GM10248 (cell line): ENCODE results near the gene C1orf56.

Experiments
- CTCF ChIA-PET: fragments of 300-600 bp; sonication (Branson Sonifier 250); formaldehyde crosslinking; extraction: SDS; loops from one replicate; lab custom pipeline; 2021; ENCODE audit warnings: antibody characterized with exemption; lab: Yijun Ruan, JAX
- POLR2A ChIA-PET: fragments of 350-650 bp; sonication (Branson Sonifier 250); formaldehyde crosslinking; extraction: SDS; loops from one replicate; lab custom pipeline; 2020; ENCODE audit warnings: antibody characterized with exemption; lab: Yijun Ruan, JAX
- DNase-seq: peaks from one replicate; pipeline ENCODE4 v3.0.0; 2012; ENCODE audit errors: extremely low spot score
- CTCF ChIP-seq: IDR thresholded peaks from 2 replicates; pipeline ENCODE4 v1.5.1; 2012; ENCODE audit warnings: mild to moderate bottlenecking, low read depth; ENCODE audit errors: extremely low read depth, missing control alignments, control extremely low read depth

Gene C1orf56

DNA sequence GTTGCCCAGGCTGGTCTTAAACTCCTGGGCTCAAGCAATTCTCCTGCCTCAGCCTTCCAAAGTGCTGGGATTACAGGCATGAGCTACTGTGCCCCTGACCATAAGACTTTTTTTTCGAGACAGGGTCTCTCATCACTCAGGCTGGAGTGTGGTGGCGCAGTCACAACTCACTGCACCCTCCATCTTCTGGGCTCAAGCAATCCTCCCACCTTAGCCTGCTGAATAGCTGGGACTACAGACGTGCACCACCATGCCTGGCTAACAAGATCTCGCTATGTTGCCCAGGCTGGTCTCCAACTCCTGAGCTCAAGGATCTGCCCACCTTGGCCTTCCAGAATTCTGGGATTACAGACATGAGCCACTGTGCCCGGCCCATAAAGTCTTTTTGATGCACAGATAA is 1.9 kb downstream of the C1orf56 start:
- CTCF ChIA-PET = interaction anchor here (0.7 to 6.8 kb wide), 5 partner anchors 10 to 25 kb away, joined by 3 to 69 read pairs (median 4); partner anchors contain the start of genes CDC42SE1, GABPB2 and MLLT11

GRCh38 chr1:151050051-151050688 is 2.6 kb downstream of the C1orf56 start:
- POLR2A ChIA-PET = interaction anchor here (1.3 kb wide), 1 partner anchor 8 kb away, joined by 10 read pairs; no protein-coding TSS in a partner anchor
- no peak for DNase-seq
- CTCF ChIA-PET = interaction anchor here (0.7 to 6.8 kb wide), 5 partner anchors 9 to 26 kb away, joined by 3 to 69 read pairs (median 4); partner anchors contain the start of genes CDC42SE1, GABPB2 and MLLT11
- TF ChIP-seq CTCF = no peak

More for the DNA sequence above, 1.9 kb downstream of the C1orf56 start:
- POLR2A ChIA-PET = interaction anchor here (0.8 to 1.3 kb wide), 2 partner anchors 9 to 13 kb away, joined by 6 to 10 read pairs; no protein-coding TSS in a partner anchor
- no peak for TF ChIP-seq CTCF
- no peak for DNase-seq

DNA sequence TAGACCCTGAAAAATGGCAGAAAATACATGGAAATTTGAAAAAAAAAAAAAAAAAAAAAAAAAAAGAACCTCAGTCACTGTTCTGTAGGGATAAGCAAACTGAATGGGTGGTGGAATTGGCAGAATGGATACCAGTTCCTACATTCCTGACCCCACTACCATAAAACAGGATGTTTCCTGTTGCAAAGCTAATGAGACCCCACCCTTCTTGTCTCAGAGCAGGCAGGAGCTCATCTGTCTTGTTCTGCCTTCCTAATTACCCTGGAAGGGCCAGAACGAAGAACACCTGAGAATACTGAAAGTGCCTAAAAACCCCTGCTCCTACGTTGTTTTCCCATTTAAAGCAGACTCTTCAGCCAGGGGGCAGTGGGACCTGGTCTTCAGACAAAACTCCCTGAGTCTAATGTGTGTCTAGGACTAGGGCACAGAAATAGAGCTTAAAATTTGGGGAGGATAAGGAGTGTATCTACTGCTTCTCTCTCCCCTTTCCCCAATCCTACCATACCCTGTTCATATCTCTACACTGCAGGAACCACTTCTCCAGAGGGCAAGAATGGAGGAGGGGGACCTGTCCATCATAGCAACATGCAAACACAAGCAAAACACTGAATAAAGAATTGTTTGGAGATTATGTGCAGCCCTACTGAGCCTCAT is 3.9 kb downstream of the C1orf56 start:
- DNase-seq = no peak
- no peak for TF ChIP-seq CTCF
- ChIA-PET POLR2A (interaction anchor here (0.6 kb wide), 1 partner anchor 29 kb away, joined by 3 read pairs; no protein-coding TSS in a partner anchor), CTCF (interaction anchor here (1.0 to 6.8 kb wide), 4 partner anchors 8 to 27 kb away, joined by 3 to 69 read pairs (median 6); partner anchors contain the start of genes CDC42SE1, GABPB2 and MLLT11)

GRCh38 chr1:151054971-151055547 is 7.5 kb downstream of the C1orf56 start:
- CTCF ChIA-PET = interaction anchor here (0.8 to 9.5 kb wide), 5 partner anchors 7 to 49 kb away, joined by 3 to 69 read pairs (median 5); partner anchors contain the start of genes C1orf56, GABPB2 and MINDY1
- TF ChIP-seq CTCF = no peak
- POLR2A ChIA-PET = no interaction called here
- DNase-seq = no peak

DNA sequence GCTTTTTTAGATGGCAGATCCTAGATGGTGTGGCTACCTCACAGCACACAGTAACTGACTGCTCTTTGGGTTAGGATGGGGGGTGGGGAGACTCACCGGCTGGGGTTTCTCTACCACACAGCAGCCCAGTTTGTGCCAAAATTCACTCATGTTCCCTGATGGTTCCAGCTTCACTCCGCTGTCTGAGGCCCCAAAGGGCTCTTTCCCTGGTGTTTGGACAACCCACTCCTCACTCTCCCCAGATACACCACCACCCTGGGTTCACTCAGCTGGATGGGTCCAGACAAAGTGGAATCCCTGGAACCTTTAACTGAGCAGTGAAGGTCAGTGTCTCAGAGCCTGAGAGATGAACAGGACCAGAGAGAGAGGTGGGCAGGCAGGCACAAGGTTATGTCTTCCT is 8.0 kb downstream of the C1orf56 start:
- TF ChIP-seq CTCF = no peak
- ChIA-PET POLR2A (no interaction called here), CTCF (interaction anchor here (0.8 to 9.5 kb wide), 6 partner anchors 7 to 101 kb away, joined by 3 to 69 read pairs (median 4); partner anchors contain the start of genes C1orf56, GABPB2, MINDY1 and TNFAIP8L2)
- DNase-seq = no peak

DNA sequence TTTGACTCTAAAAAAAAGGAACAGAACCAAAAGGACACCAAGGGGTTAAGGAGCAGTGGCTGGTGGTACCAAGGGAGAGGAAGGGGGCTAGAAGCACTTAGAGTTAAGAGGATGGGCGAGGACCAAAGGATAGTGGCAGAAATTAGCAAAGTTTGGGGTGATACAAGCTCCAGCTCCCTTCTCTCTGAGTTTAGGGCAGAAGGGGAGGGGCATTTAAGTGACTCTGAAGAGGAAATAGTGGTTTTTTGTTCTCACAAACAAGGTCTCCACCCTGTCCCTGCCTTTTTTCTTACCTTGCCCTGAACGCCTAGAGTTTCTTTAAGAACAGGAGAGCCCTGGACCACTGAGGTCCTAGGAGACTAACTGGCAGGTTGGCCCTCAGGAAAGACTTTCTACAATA is 8.6 kb downstream of the C1orf56 start:
- CTCF ChIA-PET = interaction anchor here (1.1 to 9.5 kb wide), 3 partner anchors 8 to 100 kb away, joined by 3 to 69 read pairs (median 10); partner anchors contain the start of genes C1orf56, GABPB2 and TNFAIP8L2
- no peak for TF ChIP-seq CTCF
- no peak for DNase-seq
- POLR2A ChIA-PET = no interaction called here
